Measurements from ENCODE around the gene TXNL4A.

Gene TXNL4A

DNA sequence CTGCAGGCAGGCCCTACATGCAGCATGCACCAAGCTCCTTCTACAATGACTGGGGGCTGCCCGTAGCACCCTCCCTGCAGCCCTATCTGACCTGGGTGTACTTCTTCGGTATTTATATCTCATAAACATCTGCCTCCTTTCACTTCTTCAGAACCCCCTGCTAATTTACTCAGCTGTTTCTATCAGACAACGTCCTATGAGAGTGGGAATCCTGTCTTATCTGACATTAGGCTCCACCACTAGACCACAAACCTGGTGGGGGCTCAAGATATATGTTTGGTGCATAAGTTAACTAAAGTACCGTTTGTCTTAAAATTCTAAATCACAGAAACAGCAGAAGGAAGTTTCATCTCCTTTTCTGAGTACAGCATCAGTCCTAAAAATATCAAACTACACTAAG, 13.3 kb downstream of the TXNL4A start:
- ChIA-PET POLR2A (interaction anchor here (0.5 kb wide), 1 partner anchor 591 kb away, joined by 3 read pairs; no protein-coding TSS in a partner anchor), CTCF (no interaction called here)
- TF ChIP-seq, protein P1, sequence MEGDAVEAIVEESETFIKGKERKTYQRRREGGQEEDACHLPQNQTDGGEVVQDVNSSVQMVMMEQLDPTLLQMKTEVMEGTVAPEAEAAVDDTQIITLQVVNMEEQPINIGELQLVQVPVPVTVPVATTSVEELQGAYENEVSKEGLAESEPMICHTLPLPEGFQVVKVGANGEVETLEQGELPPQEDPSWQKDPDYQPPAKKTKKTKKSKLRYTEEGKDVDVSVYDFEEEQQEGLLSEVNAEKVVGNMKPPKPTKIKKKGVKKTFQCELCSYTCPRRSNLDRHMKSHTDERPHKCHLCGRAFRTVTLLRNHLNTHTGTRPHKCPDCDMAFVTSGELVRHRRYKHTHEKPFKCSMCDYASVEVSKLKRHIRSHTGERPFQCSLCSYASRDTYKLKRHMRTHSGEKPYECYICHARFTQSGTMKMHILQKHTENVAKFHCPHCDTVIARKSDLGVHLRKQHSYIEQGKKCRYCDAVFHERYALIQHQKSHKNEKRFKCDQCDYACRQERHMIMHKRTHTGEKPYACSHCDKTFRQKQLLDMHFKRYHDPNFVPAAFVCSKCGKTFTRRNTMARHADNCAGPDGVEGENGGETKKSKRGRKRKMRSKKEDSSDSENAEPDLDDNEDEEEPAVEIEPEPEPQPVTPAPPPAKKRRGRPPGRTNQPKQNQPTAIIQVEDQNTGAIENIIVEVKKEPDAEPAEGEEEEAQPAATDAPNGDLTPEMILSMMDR (IDR thresholded peaks at IDR 0.05; ENCODE audit: control extremely low read depth, extremely low read depth, low read depth, missing control alignments) = no peak
- no peak for DNase-seq (ENCODE audit: extremely low spot score)

GRCh38 chr18:79974025-79974654, 14.2 kb downstream of the TXNL4A start:
- TF ChIP-seq, protein P1 (IDR thresholded peaks at IDR 0.05; ENCODE audit: control extremely low read depth, extremely low read depth, low read depth, missing control alignments) = no peak
- no peak for DNase-seq (ENCODE audit: extremely low spot score)
- ChIA-PET CTCF (interaction anchor here (0.9 to 1.3 kb wide), 2 partner anchors 10 to 11 kb away, joined by 3 read pairs; no protein-coding TSS in a partner anchor), POLR2A (no interaction called here)

DNA sequence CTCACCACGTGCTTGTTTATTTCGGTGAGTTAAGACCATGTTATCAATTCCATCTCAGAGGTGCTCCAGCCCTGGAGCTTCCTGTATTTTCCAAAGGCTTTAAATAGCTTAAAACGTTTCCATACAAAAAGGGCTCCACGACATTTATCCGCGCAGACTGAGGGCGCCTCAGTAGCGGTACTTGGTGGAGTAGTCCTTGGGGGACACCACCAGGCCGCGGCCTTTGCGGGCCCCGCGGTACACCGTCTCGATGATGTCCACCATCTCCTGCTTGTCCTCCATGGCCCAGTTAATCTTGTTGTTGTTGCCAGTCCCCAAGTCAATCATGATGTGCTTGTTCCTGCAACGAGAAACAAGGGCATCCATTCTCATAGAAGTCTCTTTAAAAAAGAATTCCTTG, 14.8 kb downstream of the TXNL4A start:
- TF ChIP-seq, protein P1 (IDR thresholded peaks at IDR 0.05; ENCODE audit: control extremely low read depth, extremely low read depth, low read depth, missing control alignments) = no peak
- no peak for DNase-seq (ENCODE audit: extremely low spot score)
- POLR2A ChIA-PET = no interaction called here
- CTCF ChIA-PET = interaction anchor here (0.9 to 1.3 kb wide), 2 partner anchors 10 kb away, joined by 3 read pairs; no protein-coding TSS in a partner anchor

DNA sequence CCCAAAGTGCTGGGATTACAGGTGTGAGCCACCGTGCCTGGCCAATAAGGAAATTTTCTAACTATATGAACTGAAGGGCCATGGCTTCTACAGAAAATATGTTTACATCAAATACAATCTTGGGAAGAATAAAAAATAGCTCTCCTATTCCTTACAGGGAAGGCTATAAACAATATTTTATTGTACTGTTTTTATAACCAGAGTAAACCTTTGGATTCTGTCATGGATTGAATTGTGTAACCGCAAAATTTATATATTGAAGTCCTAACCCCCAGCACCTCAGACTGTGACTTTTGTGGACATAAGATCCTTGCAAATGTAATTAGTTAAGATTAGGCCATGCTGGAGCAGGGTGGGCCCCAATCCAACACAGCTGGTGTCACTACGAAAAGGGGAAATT, 15.6 kb downstream of the TXNL4A start:
- no peak for DNase-seq (ENCODE audit: extremely low spot score)
- TF ChIP-seq, protein P1 (IDR thresholded peaks at IDR 0.05; ENCODE audit: control extremely low read depth, extremely low read depth, low read depth, missing control alignments) = no peak
- CTCF ChIA-PET = interaction anchor here (1.0 to 1.2 kb wide), 4 partner anchors 9 to 185 kb away, joined by 3 to 6 read pairs (median 4); no protein-coding TSS in a partner anchor
- POLR2A ChIA-PET = no interaction called here

DNA sequence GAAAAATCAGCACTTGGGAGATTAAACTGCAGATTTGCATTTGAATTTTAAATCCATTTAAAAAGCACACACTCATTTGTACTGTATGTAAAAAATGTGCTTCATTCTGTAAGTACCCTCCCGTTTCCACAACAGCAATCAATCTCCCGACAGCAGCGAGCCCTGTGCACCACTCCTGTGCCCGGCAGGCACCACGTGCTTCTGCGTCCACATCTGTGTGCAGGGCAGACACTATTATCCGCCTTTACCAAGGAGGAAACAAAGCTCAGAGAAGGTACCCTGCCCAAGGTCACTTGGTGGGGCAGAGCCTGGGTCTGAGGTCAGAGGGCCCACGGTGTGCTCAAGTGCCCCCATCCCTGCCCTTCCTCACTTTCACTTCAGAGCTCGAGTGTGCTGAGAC, 16.4 kb downstream of the TXNL4A start:
- ChIA-PET POLR2A (no interaction called here), CTCF (interaction anchor here (1.0 to 1.2 kb wide), 4 partner anchors 8 to 186 kb away, joined by 3 to 6 read pairs (median 4); no protein-coding TSS in a partner anchor)
- no peak for DNase-seq (ENCODE audit: extremely low spot score)
- TF ChIP-seq, protein P1 (IDR thresholded peaks at IDR 0.05; ENCODE audit: control extremely low read depth, extremely low read depth, low read depth, missing control alignments) = no peak

- DNase-seq (ENCODE audit: extremely low spot score) = no peak
- TF ChIP-seq, protein P1 (IDR thresholded peaks at IDR 0.05; ENCODE audit: control extremely low read depth, extremely low read depth, low read depth, missing control alignments) = no peak
- CTCF ChIA-PET = interaction anchor here (1.1 to 1.2 kb wide), 2 partner anchors 8 to 13 kb away, joined by 3 to 6 read pairs; no protein-coding TSS in a partner anchor
- POLR2A ChIA-PET = no interaction called here
These were observed 17.0 kb downstream of the TXNL4A start for GRCh38 chr18:79971211-79971952.
